HCT116 (cell line): ENCODE measurements around the gene PSKH1. TPM values are rescaled to one million over a fixed set of nuclear protein-coding genes. Genes with fewer than 3 reads are reported as not detected.

Experiments
- ATAC-seq: fragments of 200-7000 bp; cut with Tn5 transposase; 2 replicates; pipeline ENCODE4 v1.9.1; 2020; ENCODE audit warnings: mild to moderate bottlenecking, moderate library complexity
- BruUV-seq: library from RNA; stranded (reverse); fragments of 400-500 nt; replicated peaks from 2 replicates; lab custom pipeline; 2021; lab: Mats Ljungman, UMichigan
- CTCF ChIA-PET: fragments of 300-600 bp; sonication (Branson Sonifier 250); formaldehyde crosslinking; loops from one replicate; lab custom pipeline; 2021; ENCODE audit warnings: antibody characterized with exemption; lab: Charles Lee
- POLR2A ChIA-PET: fragments of 300-600, 350-600 bp; sonication (Branson Sonifier 250); formaldehyde crosslinking; loops from one replicate; lab custom pipeline; 2021; ENCODE audit warnings: antibody characterized with exemption; lab: Charles Lee
- RAD21 ChIA-PET, 2 experiments: fragments of 300-600 bp; sonication (Branson Sonifier 250); formaldehyde crosslinking; loops; one replicate each; lab custom pipeline; 2023; ENCODE audit warnings: low total read pairs in 2 of 2; ENCODE audit not compliant: uncharacterized antibody in 2 of 2, unreplicated experiment in 2 of 2, low non-redundant PET in 1 of 2; lab: Charles Lee
- DNase-seq: peaks from one replicate; pipeline ENCODE4 v3.0.0-alpha.2; 2010; ENCODE audit warnings: low read depth, low spot score
- H2AFZ ChIP-seq: fragments of 200-600 bp; shearing (Covaris generic), sonication (generic); 2 replicates; pipeline ENCODE4 v1.6.1; 2017; ENCODE audit warnings: low read depth, mixed run types, mixed read lengths, antibody characterized with exemption, low read length; ENCODE audit not compliant: poor library complexity, severe bottlenecking
- H3K27ac ChIP-seq: 2 replicates; pipeline ENCODE4 v1.5.1; 2012; ENCODE audit warnings: low read depth, low read length
- H3K27me3 ChIP-seq: fragments of 200-600 bp; sonication (generic); 2 replicates; pipeline ENCODE4 v1.6.1; 2016; ENCODE audit warnings: mixed run types, low read length, mixed read lengths; ENCODE audit not compliant: insufficient read depth
- H3K36me3 ChIP-seq, 2 experiments: fragments of 200-500 bp in 1 of 2; fragments of 200-600 bp in 1 of 2; sonication (Bioruptor generic) in 1 of 2; sonication (generic) in 1 of 2; 2 replicates each; pipeline versions ENCODE4 v1.5.1 to v1.6.1; 2014 to 2016; ENCODE audit warnings: low read length in 2 of 2, inconsistent platforms in 1 of 2, mixed read lengths in 1 of 2, mixed run types in 1 of 2; ENCODE audit not compliant: insufficient read depth in 2 of 2, control insufficient read depth in 1 of 2
- H3K4me1 ChIP-seq, 2 experiments: fragments of 200-600 bp in 1 of 2; sonication (generic) in 1 of 2; 2 replicates each; pipeline versions ENCODE4 v1.5.1 to v1.6.1; 2012 to 2017; ENCODE audit warnings: low read length in 2 of 2, inconsistent platforms in 1 of 2, mild to moderate bottlenecking in 1 of 2, mixed read lengths in 1 of 2, mixed run types in 1 of 2, moderate library complexity in 1 of 2; ENCODE audit not compliant: insufficient read depth in 2 of 2, control insufficient read depth in 1 of 2
- H3K4me2 ChIP-seq: fragments of 200-600 bp; sonication (generic); 2 replicates; pipeline ENCODE4 v1.6.1; 2017; ENCODE audit warnings: mixed run types, low read length, mixed read lengths
- H3K4me3 ChIP-seq, 2 experiments: fragments of 200-600 bp in 1 of 2; sonication (generic) in 1 of 2; replicated peaks in 1 of 2; 2 replicates each; pipeline ENCODE4 v1.5.1; 2011 to 2016; ENCODE audit warnings: low read length in 2 of 2, control low read depth in 1 of 2, low read depth in 1 of 2, mild to moderate bottlenecking in 1 of 2, mixed read lengths in 1 of 2, mixed run types in 1 of 2
- H3K79me2 ChIP-seq: fragments of 200-600 bp; sonication (generic); 2 replicates; pipeline ENCODE4 v1.6.1; 2017; ENCODE audit warnings: mild to moderate bottlenecking, mixed run types, low read length, moderate library complexity, mixed read lengths; ENCODE audit not compliant: insufficient read depth
- H3K9ac ChIP-seq: fragments of 200-600 bp; sonication (generic); 2 replicates; pipeline ENCODE4 v1.6.1; 2016; ENCODE audit warnings: low read length, mixed read lengths
- H3K9me2 ChIP-seq: fragments of 200-600 bp; sonication (generic), shearing (Covaris generic); 2 replicates; pipeline ENCODE4 v1.6.1; 2017; ENCODE audit warnings: mixed run types, mild to moderate bottlenecking, moderate library complexity; ENCODE audit not compliant: insufficient read depth
- H3K9me3 ChIP-seq, 2 experiments: fragments of 200-500 bp in 1 of 2; fragments of 200-600 bp in 1 of 2; sonication (Bioruptor generic) in 1 of 2; sonication (generic) in 1 of 2; 2 replicates each; pipeline ENCODE4 v1.6.1; 2014 to 2017; ENCODE audit warnings: low read length in 2 of 2, mixed read lengths in 2 of 2, inconsistent platforms in 1 of 2, low read depth in 1 of 2, mild to moderate bottlenecking in 1 of 2, mixed run types in 1 of 2, moderate library complexity in 1 of 2; ENCODE audit not compliant: control insufficient read depth in 1 of 2, insufficient read depth in 1 of 2
- H4K20me1 ChIP-seq: fragments of 200-600 bp; sonication (generic), shearing (Covaris generic); 2 replicates; pipeline ENCODE4 v1.6.1; 2017; ENCODE audit warnings: mixed run types, mild to moderate bottlenecking, moderate library complexity; ENCODE audit not compliant: insufficient read depth
- CBX3 ChIP-seq: IDR thresholded peaks from 2 replicates; pipeline ENCODE4 v1.6.1; 2012; ENCODE audit warnings: low read depth
- CEBPB ChIP-seq: IDR thresholded peaks from 2 replicates; pipeline ENCODE4 v1.6.1; 2012; ENCODE audit warnings: low read depth
- EGR1 ChIP-seq: IDR thresholded peaks from 2 replicates; pipeline ENCODE4 v1.6.1; 2012; ENCODE audit warnings: low read depth
- EZH2phosphoT487 ChIP-seq: fragments of 200-600 bp; IDR thresholded peaks from 2 replicates; pipeline ENCODE4 v1.6.1; 2018; ENCODE audit warnings: antibody characterized with exemption, borderline replicate concordance
- JUND ChIP-seq: IDR thresholded peaks from 2 replicates; pipeline ENCODE4 v1.6.1; 2012
- POLR2A ChIP-seq: IDR thresholded peaks from 2 replicates; pipeline ENCODE4 v1.7.0; 2011; ENCODE audit warnings: borderline replicate concordance; ENCODE audit not compliant: insufficient read depth, insufficient read length; ENCODE audit errors: extremely low read depth
- POLR2AphosphoS5 ChIP-seq: IDR thresholded peaks from 2 replicates; pipeline ENCODE4 v1.6.1; 2011; ENCODE audit warnings: mild to moderate bottlenecking, low read depth, low read length, moderate library complexity
- RAD21 ChIP-seq: IDR thresholded peaks from 2 replicates; pipeline ENCODE4 v1.6.1; 2012; ENCODE audit warnings: low read depth, mild to moderate bottlenecking
- SIN3A ChIP-seq: IDR thresholded peaks from 2 replicates; pipeline ENCODE4 v1.6.1; 2012; ENCODE audit warnings: low read depth
- SP1 ChIP-seq: IDR thresholded peaks from 2 replicates; pipeline ENCODE4 v1.6.1; 2012; ENCODE audit warnings: low read depth
- SRF ChIP-seq: IDR thresholded peaks from 2 replicates; pipeline ENCODE4 v1.6.1; 2012; ENCODE audit warnings: low read depth
- TCF7L2 ChIP-seq: IDR thresholded peaks from 2 replicates; pipeline ENCODE4 v1.7.0; 2011; ENCODE audit warnings: borderline replicate concordance, inconsistent platforms; ENCODE audit not compliant: insufficient read depth, insufficient read length; ENCODE audit errors: extremely low read depth
- YY1 ChIP-seq: IDR thresholded peaks from 2 replicates; pipeline ENCODE4 v1.6.1; 2011; ENCODE audit warnings: low read length, low read depth, moderate library complexity, mild to moderate bottlenecking; ENCODE audit not compliant: insufficient replicate concordance; ENCODE audit errors: extremely low read depth
- ZFX ChIP-seq: fragments of 450-650 bp; IDR thresholded peaks from 2 replicates; pipeline ENCODE4 v1.6.1; 2017
- ZNF274 ChIP-seq: fragments of 200-500 bp; sonication (Bioruptor generic); IDR thresholded peaks from 2 replicates; pipeline ENCODE4 v1.6.1; 2014; ENCODE audit warnings: mild to moderate bottlenecking, low read depth, low read length, inconsistent platforms
- intact Hi-C: fragments of 100-400 bp; cut with micrococcal nuclease; formaldehyde crosslinking; loops from 2 replicates; pipeline ENCODE4 v1.10.0; 2022
- total RNA-seq: library from RNA; stranded (reverse); gene quantifications from one replicate; pipeline ENCODE4 v1.2.1, GENCODE V29; 2021; ENCODE audit not compliant: unreplicated experiment
- TF ChIP-seq, protein P1 (sequence below): IDR thresholded peaks from 2 replicates; pipeline ENCODE4 v1.6.1; 2012
- TF ChIP-seq, protein P2 (sequence below): IDR thresholded peaks from 2 replicates; pipeline ENCODE4 v1.6.1; 2012
- TF ChIP-seq, protein P3 (sequence below), 3 experiments: fragments of 200-600 bp in 1 of 3; sonication (generic) in 1 of 3; IDR thresholded peaks in 2 of 3; conservative IDR thresholded peaks in 1 of 3; 2 replicates each; pipeline ENCODE4 v1.5.1; 2012 to 2017; ENCODE audit warnings: low read depth in 2 of 3, low read length in 2 of 3, antibody characterized with exemption in 1 of 3, borderline replicate concordance in 1 of 3, control low read depth in 1 of 3, mild to moderate bottlenecking in 1 of 3, mixed read lengths in 1 of 3, mixed run types in 1 of 3, moderate library complexity in 1 of 3; ENCODE audit not compliant: insufficient read depth in 1 of 3
- TF ChIP-seq, protein P4 (sequence below): IDR thresholded peaks from 2 replicates; pipeline ENCODE4 v1.6.1; 2011; ENCODE audit warnings: mild to moderate bottlenecking, low read length, moderate library complexity; ENCODE audit not compliant: insufficient replicate concordance; ENCODE audit errors: extremely low read depth

PSKH1 gene
- total RNA-seq, 1 experiment from 2014 or later = 16.2 TPM

DNA sequence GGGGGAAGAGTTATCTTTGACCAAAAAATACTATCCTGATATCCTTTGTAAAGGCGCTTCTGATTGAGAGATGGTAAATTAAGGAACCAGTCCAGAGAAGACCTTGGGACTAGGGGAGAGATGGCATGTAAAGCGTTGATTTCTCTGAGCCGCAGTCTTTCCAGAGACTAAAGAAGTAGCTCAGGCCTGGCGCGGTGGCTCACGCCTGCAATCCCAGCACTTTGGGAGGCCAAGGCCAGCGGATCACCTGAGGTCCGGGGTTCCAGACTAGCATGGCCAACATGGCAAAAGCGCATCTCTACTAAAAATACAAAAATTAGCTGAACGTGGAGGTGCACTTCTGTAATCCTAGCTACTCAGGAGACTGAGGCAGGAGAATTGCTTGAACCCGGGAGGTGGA lies 44.9 kb upstream of the PSKH1 start:
- no peak for DNase-seq
- Histone ChIP-seq H3K27ac (peak overlapping the region; percentile 83), H3K4me3 (peak overlapping the region; percentile 83 to 96), H3K27me3 (no peaks in the 10 kb centered on the region), H3K4me1 (peaks cover 15 to 37% of the 10 kb centered on the region in 2 experiments), H4K20me1 (peaks cover 4% of the 10 kb centered on the region; the same call in 1 of the 2 replicates), H3K9ac (peak overlapping the region; percentile 93), H2AFZ (no peak overlapping the region), H3K9me2 (no peaks in the 10 kb centered on the region), H3K79me2 (peaks cover 72% of the 10 kb centered on the region), H3K36me3 (peaks cover 4 to 6% of the 10 kb centered on the region in 2 experiments; a peak in 2 of 4 replicates), H3K4me2 (peak overlapping the region; percentile 82), H3K9me3 (no peaks in the 10 kb centered on the region)
- POLR2A ChIA-PET = no interaction called here
- intact Hi-C loops = no loop called here
- ATAC-seq = no peak
- no peak for TF ChIP-seq ZFX
- no peak for TF ChIP-seq JUND
- TF ChIP-seq EZH2phosphoT487 = no peak
- no peak for TF ChIP-seq POLR2AphosphoS5
- TF ChIP-seq, protein P1, sequence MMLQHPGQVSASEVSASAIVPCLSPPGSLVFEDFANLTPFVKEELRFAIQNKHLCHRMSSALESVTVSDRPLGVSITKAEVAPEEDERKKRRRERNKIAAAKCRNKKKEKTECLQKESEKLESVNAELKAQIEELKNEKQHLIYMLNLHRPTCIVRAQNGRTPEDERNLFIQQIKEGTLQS = no peak
- TF ChIP-seq ZNF274 = no peak
- no peak for TF ChIP-seq CEBPB
- TF ChIP-seq CBX3 = no peak
- TF ChIP-seq YY1 = no peak
- no peak for TF ChIP-seq RAD21
- TF ChIP-seq, protein P2, sequence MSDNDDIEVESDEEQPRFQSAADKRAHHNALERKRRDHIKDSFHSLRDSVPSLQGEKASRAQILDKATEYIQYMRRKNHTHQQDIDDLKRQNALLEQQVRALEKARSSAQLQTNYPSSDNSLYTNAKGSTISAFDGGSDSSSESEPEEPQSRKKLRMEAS = no peak
- no peak for TF ChIP-seq SRF
- no peak for TF ChIP-seq SIN3A
- no peak for TF ChIP-seq EGR1
- no peak for TF ChIP-seq SP1
- TF ChIP-seq, protein P3, sequence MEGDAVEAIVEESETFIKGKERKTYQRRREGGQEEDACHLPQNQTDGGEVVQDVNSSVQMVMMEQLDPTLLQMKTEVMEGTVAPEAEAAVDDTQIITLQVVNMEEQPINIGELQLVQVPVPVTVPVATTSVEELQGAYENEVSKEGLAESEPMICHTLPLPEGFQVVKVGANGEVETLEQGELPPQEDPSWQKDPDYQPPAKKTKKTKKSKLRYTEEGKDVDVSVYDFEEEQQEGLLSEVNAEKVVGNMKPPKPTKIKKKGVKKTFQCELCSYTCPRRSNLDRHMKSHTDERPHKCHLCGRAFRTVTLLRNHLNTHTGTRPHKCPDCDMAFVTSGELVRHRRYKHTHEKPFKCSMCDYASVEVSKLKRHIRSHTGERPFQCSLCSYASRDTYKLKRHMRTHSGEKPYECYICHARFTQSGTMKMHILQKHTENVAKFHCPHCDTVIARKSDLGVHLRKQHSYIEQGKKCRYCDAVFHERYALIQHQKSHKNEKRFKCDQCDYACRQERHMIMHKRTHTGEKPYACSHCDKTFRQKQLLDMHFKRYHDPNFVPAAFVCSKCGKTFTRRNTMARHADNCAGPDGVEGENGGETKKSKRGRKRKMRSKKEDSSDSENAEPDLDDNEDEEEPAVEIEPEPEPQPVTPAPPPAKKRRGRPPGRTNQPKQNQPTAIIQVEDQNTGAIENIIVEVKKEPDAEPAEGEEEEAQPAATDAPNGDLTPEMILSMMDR (IDR thresholded peaks at IDR 0.05 in 2 of 3, conservative IDR thresholded peaks at IDR 0.05 in 1 of 3; ENCODE audit: borderline replicate concordance in 1 of 3, insufficient read depth in 1 of 3, low read depth in 2 of 3, low read length in 2 of 3) = no peak
- no peak for TF ChIP-seq TCF7L2
- TF ChIP-seq, protein P4, sequence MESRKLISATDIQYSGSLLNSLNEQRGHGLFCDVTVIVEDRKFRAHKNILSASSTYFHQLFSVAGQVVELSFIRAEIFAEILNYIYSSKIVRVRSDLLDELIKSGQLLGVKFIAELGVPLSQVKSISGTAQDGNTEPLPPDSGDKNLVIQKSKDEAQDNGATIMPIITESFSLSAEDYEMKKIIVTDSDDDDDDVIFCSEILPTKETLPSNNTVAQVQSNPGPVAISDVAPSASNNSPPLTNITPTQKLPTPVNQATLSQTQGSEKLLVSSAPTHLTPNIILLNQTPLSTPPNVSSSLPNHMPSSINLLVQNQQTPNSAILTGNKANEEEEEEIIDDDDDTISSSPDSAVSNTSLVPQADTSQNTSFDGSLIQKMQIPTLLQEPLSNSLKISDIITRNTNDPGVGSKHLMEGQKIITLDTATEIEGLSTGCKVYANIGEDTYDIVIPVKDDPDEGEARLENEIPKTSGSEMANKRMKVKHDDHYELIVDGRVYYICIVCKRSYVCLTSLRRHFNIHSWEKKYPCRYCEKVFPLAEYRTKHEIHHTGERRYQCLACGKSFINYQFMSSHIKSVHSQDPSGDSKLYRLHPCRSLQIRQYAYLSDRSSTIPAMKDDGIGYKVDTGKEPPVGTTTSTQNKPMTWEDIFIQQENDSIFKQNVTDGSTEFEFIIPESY = no peak
- TF ChIP-seq POLR2A = no peak
- CTCF ChIA-PET = no interaction called here
- no TSS peak for BruUV-seq
- RAD21 ChIA-PET = no interaction called here
